ENCODE data around the gene GCC2.

GRCh38 chr2:108446703-108447102 is 2.3 kb upstream of the GCC2 start:
- no peak for TF ChIP-seq CTCF (IDR thresholded peaks at IDR 0.05)
- TF ChIP-seq POLR2A (IDR thresholded peaks at IDR 0.05): no peak
- TF ChIP-seq EP300 (IDR thresholded peaks at IDR 0.05): no peak

Data from tibial nerve (tissue), 4 donors.